Globus pallidus (tissue), 1 donor: Measurements from ENCODE around the gene BIK.
"Not testable (repeated sequence)": the region's sequence is repeated elsewhere in the genome, so short reads cannot be mapped to it uniquely, and the experiment has no call there.

Experiments
- DNase-seq: peaks from one replicate; pipeline ENCODE4 v3.0.0-alpha.2; 2015; ENCODE audit warnings: low spot score

BIK gene

DNA sequence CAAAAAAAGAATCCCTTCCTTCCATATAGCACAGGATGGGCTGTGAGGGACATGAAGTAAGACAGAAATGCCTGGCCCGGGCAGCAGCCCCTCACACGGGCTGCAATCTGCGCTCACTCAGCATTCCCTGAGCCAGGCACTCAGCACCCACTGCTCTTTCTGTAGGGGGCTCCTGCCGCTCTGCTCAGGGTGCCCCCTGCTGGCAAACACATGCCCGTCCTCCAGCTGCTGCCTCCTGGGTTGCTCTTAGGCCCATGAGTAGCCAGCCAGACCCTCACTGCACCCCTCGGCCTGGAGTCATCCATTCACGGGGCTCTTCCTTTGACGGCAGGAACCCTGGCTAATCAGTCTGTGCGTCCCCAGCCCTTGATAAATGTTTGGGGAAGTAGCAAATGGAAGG lies 25.7 kb downstream of the BIK start:
- no peak for DNase-seq

- no peak for DNase-seq
Observed at GRCh38 chr22:43136801-43137200, 26.3 kb downstream of the BIK start.

DNA sequence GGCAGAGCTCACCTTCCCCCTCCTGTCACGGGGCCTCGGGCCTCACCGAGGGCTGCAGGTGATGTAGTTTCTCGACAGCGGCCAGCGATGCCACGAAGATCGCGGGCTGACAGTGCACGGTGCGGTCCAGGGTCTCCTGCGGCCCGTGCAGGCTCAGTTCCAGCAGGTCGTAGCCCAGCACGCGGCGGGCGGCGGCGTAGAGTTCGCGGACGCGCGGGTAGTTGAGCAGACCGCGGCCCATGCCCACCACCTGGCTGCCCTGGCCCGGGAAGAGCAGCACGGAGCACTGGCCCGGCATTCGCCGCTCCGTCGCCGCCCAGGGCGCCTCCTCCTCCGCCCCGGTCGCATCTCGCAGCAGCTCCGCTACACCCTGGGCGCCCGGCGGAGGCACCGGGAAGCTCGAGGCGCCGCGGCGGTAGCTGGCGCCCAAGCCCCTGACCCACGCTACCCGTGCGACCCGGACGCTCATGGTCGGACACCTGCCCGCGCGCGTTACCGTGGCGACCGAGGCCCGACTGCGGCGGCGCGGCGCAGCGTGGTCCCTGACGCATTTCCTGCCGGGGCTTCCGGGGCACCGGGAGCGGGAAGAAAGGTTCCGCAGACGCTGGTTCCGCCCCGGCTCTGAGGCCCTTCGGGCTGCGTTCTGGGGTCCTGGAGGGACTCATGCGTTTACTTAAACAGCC lies 32.5 kb downstream of the BIK start, which contains the start of gene MCAT:
Gene MCAT, minus strand, starts transcription at position 519 of the 683 bp plus-strand sequence. Its CDS starts 50 bp downstream, at position 469.
- peak; percentile 69 for DNase-seq

GRCh38 chr22:43144949-43145348 lies 34.4 kb downstream of the BIK start:
- DNase-seq, result no peak

DNA sequence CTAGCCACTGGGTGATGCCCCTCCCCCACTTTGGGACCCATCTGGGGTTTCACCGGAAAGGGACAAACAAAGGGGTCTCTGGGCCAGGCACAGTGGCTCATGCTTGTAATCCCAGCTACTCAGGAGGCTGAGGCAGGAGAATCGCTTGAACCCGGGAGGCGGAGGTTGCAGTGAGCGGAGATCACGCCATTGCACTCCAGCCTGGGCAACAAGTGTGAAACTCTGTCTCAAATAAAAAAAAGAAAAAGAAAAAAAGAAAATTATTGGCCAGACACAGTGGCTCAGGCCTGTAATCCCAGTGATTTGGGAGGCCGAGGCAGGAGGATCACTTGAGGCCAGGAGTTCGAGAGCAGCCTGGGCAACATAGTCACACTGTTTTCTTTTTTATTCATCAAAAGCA lies 34.8 kb downstream of the BIK start:
- DNase-seq, result not testable (repeated sequence)

GRCh38 chr22:43146332-43146731 lies 35.8 kb downstream of the BIK start:
- not testable (repeated sequence) for DNase-seq

DNA sequence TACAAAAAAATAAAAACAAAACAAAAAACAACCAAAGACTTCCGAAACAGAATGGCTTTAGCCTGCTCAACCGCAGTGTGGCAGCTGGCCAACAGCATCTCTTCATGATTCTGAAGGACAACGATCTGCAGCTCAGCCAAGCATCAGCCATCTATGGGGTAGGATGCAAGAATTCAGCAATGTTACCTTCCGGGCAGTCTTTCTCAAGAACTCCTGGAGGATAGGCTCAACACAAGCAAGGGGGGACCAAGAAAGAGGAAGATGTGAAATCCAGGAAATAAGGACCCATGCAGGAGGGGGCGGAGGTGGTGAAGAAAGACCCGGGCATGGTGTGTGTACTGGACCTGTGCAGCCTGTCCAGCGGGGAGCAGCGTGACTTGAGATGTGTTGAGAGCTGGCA lies 37.3 kb downstream of the BIK start:
- DNase-seq, result no peak

GRCh38 chr22:43148581-43148980 lies 38.0 kb downstream of the BIK start:
- no peak for DNase-seq

- DNase-seq, result no peak
Observed at GRCh38 chr22:43150731-43151206, 40.2 kb downstream of the BIK start.

DNA sequence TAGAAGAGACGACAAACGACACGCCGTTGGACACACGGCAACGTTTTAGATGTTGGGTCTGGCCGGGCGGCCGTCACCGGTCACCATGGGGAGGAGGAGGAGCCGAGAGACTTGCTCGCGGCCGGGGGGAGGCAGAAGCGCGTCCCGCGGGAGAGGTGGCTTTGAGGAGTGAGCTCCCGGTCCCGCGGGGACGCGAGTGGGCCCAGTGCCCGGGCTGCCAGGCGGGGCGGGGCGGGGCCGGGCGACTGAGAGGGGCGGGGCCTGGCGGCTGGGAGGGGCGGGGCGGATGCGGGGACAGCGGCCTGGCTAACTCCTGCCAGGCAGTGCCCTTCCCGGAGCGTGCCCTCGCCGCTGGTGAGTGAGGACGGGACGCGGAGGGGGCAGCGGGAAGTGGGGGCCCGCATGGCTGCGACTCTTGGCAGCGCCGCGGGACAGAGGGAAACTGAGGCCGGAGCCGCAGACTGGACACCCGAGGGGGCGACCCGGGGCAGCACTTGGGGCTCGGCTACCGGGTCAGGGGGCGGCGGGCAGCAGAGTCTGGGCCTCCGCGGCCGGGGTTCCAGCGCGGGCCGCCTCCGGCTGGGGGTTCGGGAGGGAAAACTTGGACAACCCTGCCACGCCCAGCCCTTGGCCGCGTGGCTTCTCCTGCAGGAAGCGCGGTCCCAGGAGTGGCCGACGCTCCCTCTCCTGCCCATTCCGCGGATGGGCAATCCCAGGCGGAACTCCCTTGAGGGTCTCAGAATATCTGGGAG lies 40.9 kb downstream of the BIK start, which contains the start of gene TSPO:
Gene TSPO, plus strand, starts transcription at position 309 of the 752 bp plus-strand sequence. CDS start 7,680 bp downstream, outside the sequence.
- peak; percentile 76 for DNase-seq

DNA sequence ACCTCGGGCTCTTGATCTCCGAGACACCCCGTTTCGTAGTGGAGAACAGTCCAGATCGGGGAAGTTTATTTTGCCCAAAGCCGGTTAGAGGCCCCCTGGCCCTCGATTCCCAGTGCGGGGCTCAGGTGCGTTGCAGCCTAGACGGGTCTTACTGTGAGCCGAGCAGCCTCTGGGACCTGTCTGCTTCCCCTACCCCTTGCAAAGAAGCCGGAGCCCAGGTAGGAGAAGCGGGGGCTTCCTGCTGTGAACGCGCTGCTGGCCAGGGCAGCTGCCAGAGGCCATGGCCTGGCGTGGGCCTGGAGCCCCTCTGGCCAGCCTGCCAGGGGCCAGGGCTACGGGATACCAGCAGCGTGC lies 41.4 kb downstream of the BIK start:
- DNase-seq, result peak; percentile 17

DNA sequence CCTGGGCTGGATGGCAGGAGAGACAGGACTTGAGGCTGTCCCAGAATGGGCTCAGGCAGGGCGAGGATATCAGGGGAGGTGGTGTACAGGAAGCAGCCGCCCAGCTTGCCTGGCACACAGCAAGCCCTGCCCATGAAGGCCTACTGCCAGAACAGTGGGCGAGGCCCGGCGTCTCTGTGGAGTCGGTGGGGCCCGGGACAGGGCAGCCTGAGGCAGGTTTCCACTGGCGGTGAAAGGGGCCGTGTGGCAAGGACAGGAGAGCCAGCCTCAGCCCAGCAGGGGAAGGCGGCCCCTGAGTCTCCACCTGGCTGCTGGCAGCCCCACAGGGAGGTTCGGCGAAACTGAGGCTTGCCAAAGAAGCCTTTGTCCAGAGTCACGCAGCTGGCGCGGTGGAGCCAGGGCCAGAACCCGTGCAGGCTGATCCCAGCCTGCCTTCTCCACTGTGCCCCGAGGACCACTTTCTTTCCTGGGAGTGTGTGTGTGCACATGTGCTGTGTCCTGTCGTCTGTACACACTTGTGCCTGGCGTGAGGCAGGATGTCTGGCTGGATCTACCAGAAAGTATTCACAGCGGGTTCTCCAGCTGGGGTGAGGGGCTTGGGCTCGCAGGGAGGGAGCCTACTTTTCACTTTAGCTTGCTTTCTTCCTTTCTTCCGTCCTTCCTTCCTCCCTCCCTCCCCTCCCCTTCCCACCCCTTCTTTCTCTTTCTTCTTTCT lies 42.0 kb downstream of the BIK start:
- DNase-seq, result peak; percentile 58

DNA sequence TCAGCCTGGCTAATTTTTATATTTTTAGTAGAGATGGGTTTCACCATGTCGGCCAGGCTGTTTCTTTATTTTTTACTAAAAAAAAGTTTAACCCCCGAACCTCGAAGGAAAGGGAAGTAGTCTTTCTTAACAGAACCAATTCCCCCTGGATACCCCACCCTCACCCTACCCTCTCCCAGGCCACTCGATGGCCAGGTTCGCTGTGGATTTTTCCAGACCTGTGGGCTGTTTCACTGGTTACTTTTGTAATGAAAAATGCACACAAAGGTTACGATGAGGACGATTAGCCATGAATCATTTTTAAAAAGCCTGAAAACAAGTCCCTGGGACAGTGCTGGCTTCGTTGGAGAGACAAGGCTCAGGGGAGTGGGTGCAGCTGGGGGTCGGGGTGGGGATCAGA lies 43.3 kb downstream of the BIK start:
- DNase-seq, result no peak

GRCh38 chr22:43154887-43155536 lies 44.5 kb downstream of the BIK start:
- DNase-seq, result no peak

- no peak for DNase-seq
Observed at GRCh38 chr22:43155789-43156188, 45.2 kb downstream of the BIK start.

GRCh38 chr22:43156413-43156812 lies 45.9 kb downstream of the BIK start:
- DNase-seq, result no peak

GRCh38 chr22:43157874-43158546 lies 47.5 kb downstream of the BIK start:
- DNase-seq, result no peak

GRCh38 chr22:43158778-43159483 lies 48.4 kb downstream of the BIK start:
- no peak for DNase-seq

GRCh38 chr22:43159484-43160178 lies 49.1 kb downstream of the BIK start:
- no peak for DNase-seq

DNA sequence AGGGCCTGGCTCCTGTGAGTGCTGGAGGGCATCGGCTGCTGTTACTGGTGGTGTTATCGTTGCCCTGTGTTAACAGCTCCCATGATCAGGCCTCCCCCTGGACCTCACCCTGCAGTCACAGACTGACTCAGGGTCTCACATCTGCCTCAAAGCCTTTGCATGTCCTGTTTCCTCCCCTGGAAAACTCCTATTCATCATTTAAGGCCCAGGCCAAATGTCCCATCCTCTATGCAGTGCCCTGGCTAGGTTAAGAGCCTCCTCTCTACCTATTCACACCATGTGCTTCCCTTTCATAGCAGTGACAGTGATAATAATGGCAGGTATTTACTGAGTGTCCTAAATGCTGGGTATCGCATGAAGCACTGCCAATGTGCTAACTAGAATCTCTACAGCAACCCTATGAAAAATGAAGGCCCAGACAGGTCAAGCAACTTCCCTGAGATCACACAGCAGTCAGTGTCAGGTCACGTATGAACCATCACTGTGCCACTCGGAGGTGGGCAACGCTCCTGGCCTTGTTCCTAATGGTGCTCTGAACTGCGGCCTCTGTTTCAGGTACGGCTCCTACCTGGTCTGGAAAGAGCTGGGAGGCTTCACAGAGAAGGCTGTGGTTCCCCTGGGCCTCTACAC lies 50.1 kb downstream of the BIK start:
- DNase-seq, result no peak
